Ectodermal cell (in vitro differentiated cells): ENCODE results near the gene PARD3B.

Experiments
- H3K27ac ChIP-seq: 2 replicates; pipeline ENCODE4 v1.7.0; 2013; ENCODE audit warnings: mild to moderate bottlenecking, low read depth, low read length; ENCODE audit not compliant: insufficient read depth, poor library complexity, severe bottlenecking
- H3K27me3 ChIP-seq: 2 replicates; pipeline ENCODE4 v1.7.0; 2013; ENCODE audit warnings: mild to moderate bottlenecking, low read length; ENCODE audit not compliant: insufficient read depth, control insufficient read depth, poor library complexity, severe bottlenecking
- H3K36me3 ChIP-seq: one replicate; pipeline ENCODE4 v1.7.0; 2013; ENCODE audit warnings: low read length; ENCODE audit not compliant: control insufficient read depth, insufficient read depth
- H3K4me1 ChIP-seq: one replicate; pipeline ENCODE4 v1.7.0; 2013; ENCODE audit warnings: low read length; ENCODE audit not compliant: control insufficient read depth, insufficient read depth
- H3K4me3 ChIP-seq: 2 replicates; pipeline ENCODE4 v1.7.0; 2013; ENCODE audit warnings: low read depth, low read length, control low read depth; ENCODE audit not compliant: insufficient read depth
- H3K9me3 ChIP-seq: 2 replicates; pipeline ENCODE4 v1.7.0; 2013; ENCODE audit warnings: mild to moderate bottlenecking, low read length, moderate library complexity; ENCODE audit not compliant: control insufficient read depth
- WGBS, 2 experiments: methylation state at CpG; one replicate each; pipeline ENCODE4 v1.1.7; 2013; ENCODE audit warnings: missing lambda C conversion rate in 2 of 2; 5-methylcytosine and 5-hydroxymethylcytosine counted together

Gene PARD3B

GRCh38 chr2:204770735-204771134 is 225.5 kb downstream of the PARD3B start:
- no peaks in the 10 kb centered on the region for H3K27me3 ChIP-seq
- H3K4me3 ChIP-seq, result no peak overlapping the region
- no peak overlapping the region for H3K27ac ChIP-seq
- H3K9me3 ChIP-seq, result no peaks in the 10 kb centered on the region
- no peaks in the 10 kb centered on the region for H3K4me1 ChIP-seq
- WGBS, 2 experiments, result 93 to 100% methylated on average over 1 of the region's 1 CpG
- H3K36me3 ChIP-seq, result no peaks in the 10 kb centered on the region

- Histone ChIP-seq H3K36me3 (no peaks in the 10 kb centered on the region), H3K27me3 (no peaks in the 10 kb centered on the region), H3K27ac (no peak overlapping the region), H3K4me3 (no peak overlapping the region), H3K4me1 (no peaks in the 10 kb centered on the region), H3K9me3 (no peaks in the 10 kb centered on the region)
Observed at GRCh38 chr2:204771721-204772120, 226.4 kb downstream of the PARD3B start.

GRCh38 chr2:204772546-204772945 is 227.3 kb downstream of the PARD3B start:
- H3K4me3 ChIP-seq, result no peak overlapping the region
- H3K4me1 ChIP-seq, result no peaks in the 10 kb centered on the region
- H3K27me3 ChIP-seq, result no peaks in the 10 kb centered on the region
- WGBS, 2 experiments, result 90 to 94% methylated on average over 1 of the region's 1 CpG
- no peaks in the 10 kb centered on the region for H3K36me3 ChIP-seq
- H3K27ac ChIP-seq, result no peak overlapping the region
- H3K9me3 ChIP-seq, result no peaks in the 10 kb centered on the region

DNA sequence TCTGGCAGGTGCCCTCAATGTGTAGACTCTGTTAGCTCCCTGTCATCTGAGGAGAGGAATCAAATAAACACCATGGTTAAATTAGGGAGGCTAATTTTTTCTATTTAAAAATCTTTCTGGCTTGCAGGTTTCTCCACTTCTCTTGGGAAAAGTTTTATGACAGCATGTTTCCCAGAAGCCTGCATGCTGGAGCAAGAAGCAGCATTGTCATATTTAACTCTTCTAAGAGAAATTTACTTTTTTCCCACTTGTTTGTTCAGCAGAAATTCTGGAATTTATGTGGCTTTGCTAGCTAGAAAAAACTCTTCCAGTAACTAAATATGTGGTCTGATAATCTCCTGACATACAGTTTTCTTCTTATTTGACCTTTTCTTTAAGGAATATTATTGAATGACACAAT is 230.5 kb downstream of the PARD3B start:
- H3K36me3 ChIP-seq, result no peaks in the 10 kb centered on the region
- no peaks in the 10 kb centered on the region for H3K4me1 ChIP-seq
- H3K4me3 ChIP-seq, result no peak overlapping the region
- H3K9me3 ChIP-seq, result no peaks in the 10 kb centered on the region
- H3K27ac ChIP-seq, result no peak overlapping the region
- no peaks in the 10 kb centered on the region for H3K27me3 ChIP-seq

DNA sequence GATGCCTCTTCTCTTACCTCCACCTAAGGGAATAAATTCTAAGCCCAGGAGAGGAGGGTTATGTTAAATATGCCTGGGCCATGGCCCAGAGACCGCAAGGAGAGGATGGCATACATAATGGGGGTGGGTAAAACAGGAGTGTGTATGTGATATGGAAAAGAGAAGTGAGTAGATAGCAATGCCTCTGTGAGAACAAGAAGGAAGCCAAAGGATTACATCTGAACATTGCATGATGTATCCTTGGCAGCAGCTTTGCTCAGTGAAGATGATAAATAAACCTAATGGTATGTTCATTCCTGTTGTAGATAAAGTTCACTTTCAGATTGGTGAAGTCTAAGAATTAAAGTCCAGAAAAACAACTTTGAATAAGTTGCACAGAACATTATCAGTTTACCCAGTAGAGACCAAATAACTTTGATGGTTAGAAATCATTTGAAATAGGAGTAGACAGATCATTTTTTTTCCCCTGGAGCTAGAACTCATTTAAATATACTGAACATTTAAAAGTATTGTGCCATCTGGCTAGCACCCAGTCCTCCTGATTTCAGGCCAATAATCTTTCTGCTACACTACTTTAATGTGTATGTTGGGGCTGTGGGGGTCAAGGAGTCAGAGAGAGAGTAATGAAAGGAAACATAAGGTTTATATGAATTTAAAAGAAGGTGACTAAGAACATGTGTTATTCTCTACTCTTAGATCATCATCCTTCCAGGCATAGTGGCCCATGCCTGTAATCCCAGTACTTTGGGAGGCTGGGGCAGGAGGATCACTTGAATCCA is 231.7 kb downstream of the PARD3B start:
- no peaks in the 10 kb centered on the region for H3K9me3 ChIP-seq
- WGBS, 2 experiments, result 94 to 100% methylated on average over 1 of the region's 1 CpG
- no peaks in the 10 kb centered on the region for H3K27me3 ChIP-seq
- H3K27ac ChIP-seq, result no peak overlapping the region
- H3K4me3 ChIP-seq, result no peak overlapping the region
- H3K4me1 ChIP-seq, result no peaks in the 10 kb centered on the region
- H3K36me3 ChIP-seq, result no peaks in the 10 kb centered on the region

- H3K36me3 ChIP-seq, result no peaks in the 10 kb centered on the region
- no peaks in the 10 kb centered on the region for H3K27me3 ChIP-seq
- no peak overlapping the region for H3K4me3 ChIP-seq
- H3K4me1 ChIP-seq, result no peaks in the 10 kb centered on the region
- H3K9me3 ChIP-seq, result no peaks in the 10 kb centered on the region
- no peak overlapping the region for H3K27ac ChIP-seq
Observed at GRCh38 chr2:204779771-204780170, 234.5 kb downstream of the PARD3B start.

DNA sequence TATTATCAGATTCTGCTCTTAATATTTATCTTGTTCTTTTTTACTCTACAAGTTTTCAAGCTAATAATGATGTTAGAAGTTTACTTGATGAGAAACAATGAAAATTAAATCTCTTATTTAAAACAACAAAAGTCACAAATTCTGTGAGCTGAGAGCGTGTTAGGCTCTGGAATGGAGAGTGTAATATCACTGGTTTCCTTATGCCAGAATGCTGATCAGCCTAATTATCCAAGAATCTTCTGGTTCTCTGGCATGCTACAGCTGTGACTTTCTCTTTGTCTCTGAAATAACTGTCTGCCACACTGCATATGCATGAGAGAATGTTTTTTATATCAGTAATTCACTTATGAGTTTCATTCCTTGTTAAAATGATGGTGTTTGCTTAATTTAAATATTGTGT is 236.7 kb downstream of the PARD3B start:
- WGBS, 2 experiments, result 80 to 100% methylated on average over 1 of the region's 1 CpG
- no peaks in the 10 kb centered on the region for H3K9me3 ChIP-seq
- H3K27ac ChIP-seq, result no peak overlapping the region
- H3K27me3 ChIP-seq, result no peaks in the 10 kb centered on the region
- no peaks in the 10 kb centered on the region for H3K4me1 ChIP-seq
- no peaks in the 10 kb centered on the region for H3K36me3 ChIP-seq
- no peak overlapping the region for H3K4me3 ChIP-seq

GRCh38 chr2:204790076-204790475 is 244.8 kb downstream of the PARD3B start:
- no peak overlapping the region for H3K27ac ChIP-seq
- H3K4me1 ChIP-seq, result no peaks in the 10 kb centered on the region
- no peaks in the 10 kb centered on the region for H3K27me3 ChIP-seq
- no peaks in the 10 kb centered on the region for H3K9me3 ChIP-seq
- 96 to 100% methylated on average over 3 of the region's 3 CpGs for WGBS, 2 experiments
- no peak overlapping the region for H3K4me3 ChIP-seq
- H3K36me3 ChIP-seq, result no peaks in the 10 kb centered on the region

DNA sequence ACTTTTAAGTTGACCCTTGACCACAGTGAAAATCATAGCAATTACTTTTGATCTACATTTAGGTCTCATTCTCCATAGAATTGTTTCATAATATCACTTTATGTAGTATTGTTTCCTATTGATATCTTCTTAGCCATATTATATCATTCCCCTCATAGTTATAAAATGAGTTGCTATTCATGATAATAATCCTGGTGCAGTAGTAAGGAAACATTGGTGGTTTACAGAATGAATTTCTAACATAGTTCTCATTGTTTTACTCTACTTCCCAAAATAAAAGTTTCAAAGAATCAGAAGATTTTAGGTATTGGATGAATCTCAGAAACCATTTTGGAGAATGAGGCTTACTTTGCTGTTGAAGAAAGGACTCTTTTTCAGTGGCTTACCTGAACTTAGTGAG is 246.0 kb downstream of the PARD3B start:
- Histone ChIP-seq H3K9me3 (no peaks in the 10 kb centered on the region), H3K4me1 (no peaks in the 10 kb centered on the region), H3K27ac (no peak overlapping the region), H3K27me3 (no peaks in the 10 kb centered on the region), H3K4me3 (no peak overlapping the region), H3K36me3 (no peaks in the 10 kb centered on the region)

DNA sequence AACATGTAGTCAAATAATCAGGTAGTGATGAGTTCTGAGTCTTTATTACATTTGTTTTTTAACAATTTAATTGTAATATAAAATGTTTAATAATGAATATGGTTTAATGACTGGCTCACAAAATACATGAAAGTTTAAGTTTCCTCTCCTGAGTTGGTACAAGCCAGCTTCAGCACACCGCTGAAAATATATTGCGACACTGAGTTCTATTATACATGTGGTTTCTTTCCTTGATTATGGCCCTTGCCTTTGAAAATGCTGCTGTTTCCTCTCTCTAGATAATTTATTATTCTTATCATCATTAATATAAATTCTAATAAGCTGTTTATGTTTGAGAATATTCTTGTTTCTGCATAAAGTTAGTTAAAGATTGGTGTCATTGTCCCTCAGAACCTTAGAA is 249.3 kb downstream of the PARD3B start:
- 100% methylated on average over 2 of the region's 2 CpGs for WGBS, 2 experiments
- H3K36me3 ChIP-seq, result no peaks in the 10 kb centered on the region
- no peaks in the 10 kb centered on the region for H3K27me3 ChIP-seq
- H3K9me3 ChIP-seq, result no peaks in the 10 kb centered on the region
- no peak overlapping the region for H3K4me3 ChIP-seq
- H3K4me1 ChIP-seq, result no peaks in the 10 kb centered on the region
- H3K27ac ChIP-seq, result no peak overlapping the region

DNA sequence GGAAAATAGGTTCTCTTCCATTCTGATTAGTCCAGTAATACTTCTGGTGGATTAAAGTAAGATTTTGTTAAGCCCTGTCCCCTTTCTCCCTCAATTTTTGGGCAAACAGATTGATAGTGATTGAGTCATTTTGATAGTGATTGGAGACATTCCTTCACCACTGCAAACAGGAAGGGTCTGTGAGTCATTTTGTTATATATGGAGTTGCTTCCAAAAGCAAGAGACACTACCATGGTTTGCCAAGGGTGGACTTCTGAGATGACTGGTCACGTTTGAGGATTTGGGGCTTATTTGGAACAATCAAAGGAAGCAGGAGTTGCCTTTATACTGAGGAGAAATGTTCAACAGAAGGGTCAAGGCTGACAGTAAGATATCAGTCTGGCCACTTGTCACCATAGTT is 249.9 kb downstream of the PARD3B start:
- no peaks in the 10 kb centered on the region for H3K36me3 ChIP-seq
- H3K4me1 ChIP-seq, result no peaks in the 10 kb centered on the region
- 89 to 93% methylated on average over 1 of the region's 1 CpG for WGBS, 2 experiments
- no peaks in the 10 kb centered on the region for H3K9me3 ChIP-seq
- no peaks in the 10 kb centered on the region for H3K27me3 ChIP-seq
- no peak overlapping the region for H3K4me3 ChIP-seq
- no peak overlapping the region for H3K27ac ChIP-seq
